Ectodermal cell (in vitro differentiated cells): ENCODE measurements around the gene GLMP. TPM values are rescaled to one million over a fixed set of nuclear protein-coding genes. Genes with fewer than 3 reads are reported as not detected.
"Not testable (repeated sequence)": the region's sequence is repeated elsewhere in the genome, so short reads cannot be mapped to it uniquely, and the experiment has no call there.

Source experiments
- H3K27ac ChIP-seq: 2 replicates; pipeline ENCODE4 v1.7.0; 2013; ENCODE audit warnings: mild to moderate bottlenecking, low read depth, low read length; ENCODE audit not compliant: insufficient read depth, poor library complexity, severe bottlenecking
- H3K27me3 ChIP-seq: 2 replicates; pipeline ENCODE4 v1.7.0; 2013; ENCODE audit warnings: mild to moderate bottlenecking, low read length; ENCODE audit not compliant: insufficient read depth, control insufficient read depth, poor library complexity, severe bottlenecking
- H3K36me3 ChIP-seq: one replicate; pipeline ENCODE4 v1.7.0; 2013; ENCODE audit warnings: low read length; ENCODE audit not compliant: control insufficient read depth, insufficient read depth
- H3K4me1 ChIP-seq: one replicate; pipeline ENCODE4 v1.7.0; 2013; ENCODE audit warnings: low read length; ENCODE audit not compliant: control insufficient read depth, insufficient read depth
- H3K4me3 ChIP-seq: 2 replicates; pipeline ENCODE4 v1.7.0; 2013; ENCODE audit warnings: low read depth, low read length, control low read depth; ENCODE audit not compliant: insufficient read depth
- H3K9me3 ChIP-seq: 2 replicates; pipeline ENCODE4 v1.7.0; 2013; ENCODE audit warnings: mild to moderate bottlenecking, low read length, moderate library complexity; ENCODE audit not compliant: control insufficient read depth
- WGBS, 2 experiments: methylation state at CpG; one replicate each; pipeline ENCODE4 v1.1.7; 2013; ENCODE audit warnings: missing lambda C conversion rate in 2 of 2; 5-methylcytosine and 5-hydroxymethylcytosine counted together
- polyA plus RNA-seq, 4 experiments: library from polyadenylated mRNA; stranded (reverse); fragments of 50-300 nt; gene quantifications; one replicate each; pipeline ENCODE4 v1.2.3, GENCODE V29; 2013

Gene GLMP
- 63.4 TPM for polyA plus RNA-seq (2013, experiment 1 of 4)
- 63.0 TPM for polyA plus RNA-seq (2013, experiment 2 of 4)
- 49.5 TPM for polyA plus RNA-seq (2013, experiment 3 of 4)
- polyA plus RNA-seq (2013, experiment 4 of 4) = 58.6 TPM

DNA sequence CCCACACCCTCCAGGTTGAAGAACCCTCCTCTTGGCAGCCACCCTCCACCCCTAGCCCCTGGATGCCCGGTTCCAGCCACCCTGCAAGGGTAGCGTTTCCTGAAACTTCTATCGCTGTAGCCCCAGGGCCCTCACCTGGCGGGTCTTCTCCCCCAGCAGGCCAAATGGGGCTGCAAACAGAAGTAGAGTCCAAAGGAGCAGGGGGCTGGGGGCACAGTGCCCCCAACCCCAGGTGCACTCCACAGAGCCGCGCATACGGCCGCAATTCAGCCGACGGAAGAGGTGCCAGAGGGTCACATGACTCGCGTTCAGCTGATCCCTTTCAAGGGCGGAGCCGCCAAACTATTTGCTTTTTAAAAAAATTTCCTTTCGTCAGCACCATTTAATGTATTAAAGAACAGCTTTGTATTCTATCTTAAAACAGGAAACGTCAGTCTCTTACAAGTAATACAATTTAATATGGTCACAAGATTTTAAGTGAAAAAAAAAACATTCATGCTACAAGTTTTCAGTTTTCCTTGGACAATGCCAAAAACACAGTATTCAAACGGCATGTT is at the start of gene GLMP:
Gene GLMP (minus strand): TSS at position 289 of the 557 bp plus-strand sequence. CDS start 34 bp downstream, at position 255.
- Histone ChIP-seq H3K4me1 (peaks cover 7% of the 10 kb centered on the region), H3K9me3 (no peaks in the 10 kb centered on the region), H3K27ac (no peak within 1 kb of the TSS), H3K27me3 (no peaks in the 10 kb centered on the region), H3K4me3 (peak within 1 kb of the TSS; percentile 78), H3K36me3 (no peaks in the 10 kb centered on the region)
- 7% methylated on average over 16 to 17 of the region's 17 CpGs for WGBS, 2 experiments

DNA sequence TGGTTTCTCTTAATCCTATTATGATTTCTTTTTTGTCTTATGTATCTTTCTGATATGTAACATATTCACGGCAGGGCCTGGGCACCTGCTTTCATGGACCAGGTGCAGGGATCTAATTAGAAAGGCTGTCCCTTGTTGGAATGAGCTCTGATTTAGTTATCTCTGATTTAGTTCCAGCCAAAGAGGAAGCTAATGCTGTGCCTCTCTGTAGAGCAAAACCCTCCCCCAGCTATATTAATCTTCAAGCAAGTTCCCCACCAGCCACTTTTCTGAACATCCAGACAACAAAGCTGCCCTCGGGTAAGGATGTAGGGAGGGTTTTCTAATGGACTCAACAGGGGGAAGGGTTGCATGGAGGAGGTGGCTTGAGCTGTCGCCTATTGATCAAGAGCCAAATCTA is 48.9 kb upstream of the GLMP start:
- no peak overlapping the region for H3K27ac ChIP-seq
- no peak overlapping the region for H3K4me3 ChIP-seq
- no peaks in the 10 kb centered on the region for H3K4me1 ChIP-seq
- H3K36me3 ChIP-seq = no peaks in the 10 kb centered on the region
- 87 to 94% methylated on average over 3 of the region's 3 CpGs for whole genome bisulfite sequencing, 2 experiments
- peaks cover 8% of the 10 kb centered on the region for H3K27me3 ChIP-seq
- H3K9me3 ChIP-seq = no peaks in the 10 kb centered on the region

DNA sequence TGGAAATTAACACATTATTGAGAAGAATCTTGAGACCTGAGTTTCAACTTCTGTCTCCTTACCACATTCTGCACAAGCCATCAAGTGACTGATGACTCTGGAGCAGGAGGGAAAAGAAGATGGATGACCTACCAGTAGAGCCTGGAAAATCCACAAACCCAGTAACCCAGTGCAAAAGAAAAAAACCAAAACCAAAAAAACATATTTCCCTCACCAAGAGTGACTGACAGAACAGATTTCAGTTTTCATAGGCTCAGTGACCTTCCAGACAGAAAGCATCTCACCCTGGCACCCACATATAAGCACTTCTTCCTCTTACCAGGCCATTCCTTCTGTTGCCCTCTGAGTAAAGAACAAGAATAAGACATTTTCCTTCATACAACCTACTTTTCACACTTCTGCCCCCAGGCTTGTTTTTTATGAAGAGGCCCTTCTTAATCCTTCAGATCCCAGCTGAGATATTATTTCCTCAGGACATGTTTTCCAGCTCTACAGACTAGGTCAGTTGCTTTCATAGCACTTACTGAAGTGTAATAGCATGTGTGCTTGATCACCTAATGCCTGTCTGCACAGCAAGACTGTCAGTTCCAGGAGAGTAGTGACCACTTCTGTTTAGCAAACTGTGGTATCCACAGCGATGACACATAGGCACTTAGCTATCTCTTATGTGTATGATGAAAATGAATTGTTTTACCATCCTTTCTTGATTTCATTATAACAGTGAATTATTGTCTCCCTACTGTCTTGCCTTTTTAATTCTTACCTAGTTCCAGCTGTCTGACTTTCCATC is 46.9 kb upstream of the GLMP start:
- H3K9me3 ChIP-seq = no peaks in the 10 kb centered on the region
- peaks cover 3% of the 10 kb centered on the region for H3K27me3 ChIP-seq
- 89% methylated on average over 1 of the region's 1 CpG; no CpG with 5 or more reads in 1 of the 2 experiments for WGBS, 2 experiments
- H3K4me3 ChIP-seq = no peak overlapping the region
- H3K4me1 ChIP-seq = no peaks in the 10 kb centered on the region
- no peak overlapping the region for H3K27ac ChIP-seq
- no peaks in the 10 kb centered on the region for H3K36me3 ChIP-seq

DNA sequence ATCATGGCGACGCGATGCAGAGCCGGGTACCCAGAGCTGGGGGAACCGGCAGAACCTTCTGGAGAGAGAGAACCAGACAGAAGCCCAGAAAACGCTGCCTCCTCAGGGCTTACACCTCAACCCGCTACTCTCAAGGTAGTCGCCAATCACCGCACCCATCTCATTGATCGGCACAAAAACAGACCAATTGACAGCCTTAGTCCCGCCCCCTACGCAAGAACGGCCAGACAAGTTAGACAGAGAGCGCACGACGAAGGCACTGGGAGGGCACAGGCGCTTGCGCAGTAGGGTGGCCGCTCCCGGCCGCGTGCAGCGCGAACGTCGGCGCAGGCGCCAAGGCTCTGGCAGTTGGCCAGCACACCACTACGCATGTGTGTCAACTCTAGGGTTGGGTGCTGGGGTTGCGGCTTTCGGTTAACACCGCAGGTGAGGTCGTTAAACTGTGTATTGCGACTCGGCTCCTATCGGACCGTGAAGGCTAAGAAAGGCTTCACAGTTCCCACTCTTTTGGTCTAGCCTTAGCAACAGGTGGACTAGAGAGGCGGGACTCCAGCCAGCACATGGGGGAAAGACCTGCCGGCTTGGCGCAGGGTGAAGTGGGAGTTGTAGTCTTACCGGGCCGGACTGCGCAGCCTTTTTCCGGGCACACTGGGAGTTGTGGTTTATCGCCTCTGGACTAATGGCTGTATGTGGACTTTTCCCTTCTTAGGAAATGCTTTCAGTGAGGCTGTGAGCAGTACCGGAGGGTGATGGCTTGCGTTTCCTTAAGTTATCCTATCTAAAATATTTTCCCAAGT is 42.9 kb upstream of the GLMP start, which contains the start of the genes CCT3 and TSACC:
Gene CCT3 (minus strand): TSS at position 113 of the 797 bp plus-strand sequence. CDS start 108 bp downstream, at position 5.
Gene TSACC (plus strand): TSS at position 347 of the 797 bp plus-strand sequence. CDS start 1,232 bp downstream, outside the sequence.
- no peaks in the 10 kb centered on the region for H3K27me3 ChIP-seq
- H3K36me3 ChIP-seq = peaks cover 14% of the 10 kb centered on the region
- H3K4me1 ChIP-seq = peaks cover 9% of the 10 kb centered on the region
- H3K4me3 ChIP-seq = peak within 1 kb of the TSS; percentile 78
- WGBS, 2 experiments = 1% methylated on average over 47 of the region's 47 CpGs
- H3K27ac ChIP-seq = no peak within 1 kb of the TSS
- H3K9me3 ChIP-seq = no peaks in the 10 kb centered on the region

DNA sequence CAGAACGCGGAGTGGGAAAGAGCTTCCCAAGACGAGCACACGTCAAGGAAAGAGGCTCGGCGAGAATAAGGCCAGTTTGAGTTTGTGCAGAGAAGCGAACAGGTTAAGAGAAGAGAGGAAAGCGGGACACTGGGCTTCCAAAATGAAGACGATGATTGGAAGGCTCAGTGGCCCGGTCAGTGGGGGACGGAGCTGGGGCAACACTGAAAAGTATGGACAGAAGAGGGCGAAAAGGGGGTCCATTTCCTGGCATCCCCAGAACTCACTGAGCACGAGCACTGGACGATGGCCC is 42.4 kb upstream of the GLMP start:
- Histone ChIP-seq H3K4me3 (peak overlapping the region; percentile 78), H3K9me3 (no peaks in the 10 kb centered on the region), H3K27ac (no peak overlapping the region), H3K4me1 (peaks cover 9% of the 10 kb centered on the region), H3K27me3 (no peaks in the 10 kb centered on the region), H3K36me3 (peaks cover 18% of the 10 kb centered on the region)
- 1% methylated on average over 14 of the region's 14 CpGs for WGBS, 2 experiments

DNA sequence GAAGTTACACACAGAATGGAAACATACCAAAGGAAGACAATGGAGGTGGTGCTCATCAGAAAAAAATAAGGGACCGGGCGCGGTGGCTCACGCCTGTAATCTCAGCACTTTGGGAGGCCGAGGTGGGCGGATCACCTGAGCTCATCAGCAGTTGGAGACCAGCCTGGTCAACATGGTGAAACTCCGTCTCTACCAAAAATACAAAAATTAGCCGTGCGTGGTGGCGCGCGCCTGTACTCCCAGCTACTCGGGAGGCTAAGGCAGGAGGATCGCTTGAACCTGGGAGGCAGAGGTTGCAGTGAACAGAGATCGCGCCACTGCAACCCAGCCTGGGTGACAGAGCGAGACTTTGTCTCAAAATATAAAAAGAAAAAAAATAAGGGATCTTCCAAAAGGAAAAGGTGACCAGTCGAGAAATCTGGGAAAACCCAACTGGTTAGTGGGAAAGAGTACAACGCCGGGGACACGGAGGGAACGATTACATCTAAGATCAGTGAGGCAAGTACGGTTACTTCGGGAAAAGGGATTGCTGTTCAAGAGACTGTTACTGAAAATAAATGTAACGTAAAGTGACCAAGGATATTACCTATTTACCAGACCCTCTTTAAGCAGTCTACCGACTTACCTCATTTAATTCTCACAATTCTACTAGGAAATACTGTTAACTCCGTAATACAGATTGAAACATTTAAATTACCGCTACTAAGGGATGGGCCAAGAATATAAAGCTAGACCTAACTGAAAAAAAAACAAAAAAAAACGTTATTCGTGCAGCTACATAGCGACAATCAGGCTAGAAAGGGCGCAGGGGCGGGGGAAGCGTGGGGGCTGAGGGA is 41.8 kb upstream of the GLMP start:
- no peaks in the 10 kb centered on the region for H3K9me3 ChIP-seq
- no peak overlapping the region for H3K27ac ChIP-seq
- WGBS, 2 experiments = 29 to 30% methylated on average over 34 of the region's 34 CpGs
- H3K4me3 ChIP-seq = peak overlapping the region; percentile 78
- H3K36me3 ChIP-seq = peaks cover 23% of the 10 kb centered on the region
- H3K4me1 ChIP-seq = peaks cover 9% of the 10 kb centered on the region
- no peaks in the 10 kb centered on the region for H3K27me3 ChIP-seq

DNA sequence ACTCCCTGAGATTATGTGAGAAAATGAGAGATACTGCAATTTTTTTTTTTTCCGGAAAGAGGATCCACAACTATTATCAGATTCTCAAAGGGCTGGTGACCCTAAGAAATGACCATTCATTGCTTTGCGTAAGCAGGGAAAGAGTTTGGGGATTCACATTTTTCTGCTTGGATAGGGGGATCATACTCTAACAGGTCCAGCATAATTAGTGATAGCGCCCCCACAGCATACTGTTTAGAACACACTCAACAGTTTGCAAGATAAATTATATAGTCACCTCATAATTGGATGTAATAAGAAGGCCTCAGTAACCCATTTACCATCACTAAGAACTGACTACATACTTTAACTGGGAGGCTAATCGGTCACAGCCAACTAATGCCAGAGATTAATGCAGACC is 40.8 kb upstream of the GLMP start:
- Histone ChIP-seq H3K27me3 (no peaks in the 10 kb centered on the region), H3K9me3 (no peaks in the 10 kb centered on the region), H3K4me3 (peak overlapping the region; percentile 78), H3K4me1 (peaks cover 9% of the 10 kb centered on the region), H3K36me3 (peaks cover 26% of the 10 kb centered on the region), H3K27ac (no peak overlapping the region)
- 85 to 93% methylated on average over 3 to 4 of the region's 4 CpGs for WGBS, 2 experiments

DNA sequence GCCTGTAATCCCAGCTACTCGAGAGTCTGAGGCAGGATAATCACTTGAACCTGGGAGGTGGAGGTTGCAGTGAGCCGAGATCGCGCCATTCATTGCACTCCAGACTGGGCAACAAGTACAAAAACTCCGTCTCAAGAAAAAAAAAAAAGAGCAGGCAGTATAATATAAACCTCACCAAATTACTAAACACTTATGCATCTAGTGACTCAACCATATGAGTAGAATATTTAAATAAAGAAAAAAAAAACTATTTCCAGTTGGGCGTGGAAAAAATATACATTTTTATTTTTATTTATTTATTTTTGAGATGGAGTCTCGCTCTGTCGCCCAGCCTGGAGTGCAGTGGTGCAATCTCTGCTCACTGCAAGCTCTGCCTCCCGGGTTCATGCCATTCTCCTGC is 27.7 kb upstream of the GLMP start:
- H3K27ac ChIP-seq, H3K4me3 ChIP-seq, H3K27me3 ChIP-seq, H3K9me3 ChIP-seq, H3K4me1 ChIP-seq: not testable (repeated sequence)
- WGBS, 2 experiments = 96 to 97% methylated on average over 8 to 9 of the region's 9 CpGs
- H3K36me3 ChIP-seq = peaks cover 62% of the 10 kb centered on the region

DNA sequence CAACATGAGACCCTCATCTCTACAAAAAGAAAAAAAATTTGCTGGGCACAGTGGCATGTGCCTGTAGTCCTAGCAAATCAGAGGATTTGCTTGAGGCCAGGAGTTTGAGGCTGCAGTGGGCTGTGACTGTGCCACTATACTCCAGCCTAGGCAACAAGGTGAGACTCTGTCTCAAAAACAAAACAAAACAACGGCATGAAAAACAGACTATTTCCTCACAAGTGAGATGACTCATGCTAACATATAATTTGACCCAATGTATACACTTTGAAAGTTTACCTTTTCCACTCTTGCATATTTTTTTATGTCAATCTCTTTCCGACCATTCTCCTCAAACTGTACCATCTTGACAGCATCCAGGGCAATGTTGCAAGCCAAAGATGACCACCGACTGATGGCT is 25.1 kb upstream of the GLMP start:
- H3K36me3 ChIP-seq = peaks cover 86% of the 10 kb centered on the region
- 94 to 95% methylated on average over 3 of the region's 3 CpGs for WGBS, 2 experiments
- H3K27ac ChIP-seq = no peak overlapping the region

More for the DNA sequence above, 25.1 kb upstream of the GLMP start:
- Histone ChIP-seq H3K4me1 (no peaks in the 10 kb centered on the region), H3K9me3 (no peaks in the 10 kb centered on the region), H3K27me3 (no peaks in the 10 kb centered on the region), H3K4me3 (no peak overlapping the region)
